Fibroblast of skin of left biceps (primary cell): ENCODE data around the gene CHD2.

Experiments
- DNase-seq, 2 experiments: peaks; one replicate each; pipeline ENCODE4 v3.0.0-alpha.2; 2013; ENCODE audit warnings: low read depth in 2 of 2

CHD2 gene

DNA sequence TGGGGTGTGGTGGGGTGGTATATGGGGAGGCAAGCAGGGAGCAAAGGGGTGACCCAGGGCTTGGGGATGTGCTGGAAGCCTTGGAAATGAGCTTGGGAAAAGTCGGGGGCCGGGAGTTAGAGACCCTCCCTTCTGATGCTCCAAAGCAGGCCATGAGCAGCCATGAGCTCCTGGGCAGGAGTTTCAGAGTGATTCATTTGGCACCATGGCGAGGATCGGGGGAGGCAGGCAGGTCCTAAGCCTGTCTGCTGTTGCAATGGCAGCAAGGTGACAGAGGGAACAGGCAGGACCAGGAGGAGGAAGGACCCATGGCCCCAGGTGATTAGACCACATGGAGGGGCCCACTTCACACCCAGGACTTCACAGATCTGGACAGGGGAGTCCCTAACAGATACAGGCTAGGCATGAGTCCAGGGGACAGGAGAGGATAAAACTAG is 167.5 kb downstream of the CHD2 start:
- no peak for DNase-seq

DNA sequence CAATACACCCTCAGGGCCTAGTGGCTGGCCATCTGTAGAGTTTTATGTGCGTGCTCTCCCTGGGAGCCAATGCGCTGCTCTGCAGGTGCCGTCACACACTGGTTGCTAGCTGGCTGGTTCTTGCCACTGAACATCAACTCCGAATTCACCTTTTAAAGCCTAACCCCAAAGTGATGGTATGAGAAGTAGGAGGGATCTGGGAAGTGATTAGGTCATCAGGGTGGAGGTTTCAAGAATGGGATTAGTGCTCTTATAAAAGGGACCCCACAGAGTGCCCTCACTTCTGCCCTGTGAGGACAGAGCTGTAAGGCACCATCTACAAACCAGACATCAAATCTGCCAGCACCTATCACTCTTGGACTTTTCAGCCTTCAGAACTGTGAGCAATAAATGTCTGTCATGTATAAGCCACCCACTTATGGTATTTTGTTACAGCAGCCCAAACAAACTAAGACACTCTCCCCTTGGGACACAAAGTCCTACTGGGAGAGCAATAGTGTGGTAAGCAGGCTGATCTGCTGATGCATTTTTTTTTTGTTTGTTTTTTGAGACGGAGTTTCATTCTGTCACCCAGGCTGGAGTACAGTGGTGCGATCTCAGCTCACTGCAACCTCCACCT is 168.6 kb downstream of the CHD2 start:
- no peak for DNase-seq

DNA sequence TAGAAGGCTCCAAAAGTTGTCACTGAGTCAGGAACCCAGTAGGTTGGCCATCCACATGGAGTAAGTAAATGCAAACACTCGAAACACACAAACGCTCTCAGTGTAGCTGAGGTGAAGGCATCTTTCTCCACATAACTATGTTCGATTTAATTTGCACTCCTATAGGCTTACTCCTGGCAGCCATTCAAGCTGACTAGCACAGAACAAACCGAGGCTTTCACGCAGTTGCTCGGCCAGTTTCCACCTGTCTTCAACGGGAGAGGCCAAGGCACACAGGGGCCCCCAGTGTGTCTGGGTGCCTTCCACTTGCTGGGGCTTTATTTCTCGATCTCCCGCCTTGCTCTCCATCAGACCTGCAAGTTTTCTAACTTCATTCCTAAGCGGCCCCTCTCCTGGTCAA is 170.0 kb downstream of the CHD2 start:
- DNase-seq, result no peak

DNA sequence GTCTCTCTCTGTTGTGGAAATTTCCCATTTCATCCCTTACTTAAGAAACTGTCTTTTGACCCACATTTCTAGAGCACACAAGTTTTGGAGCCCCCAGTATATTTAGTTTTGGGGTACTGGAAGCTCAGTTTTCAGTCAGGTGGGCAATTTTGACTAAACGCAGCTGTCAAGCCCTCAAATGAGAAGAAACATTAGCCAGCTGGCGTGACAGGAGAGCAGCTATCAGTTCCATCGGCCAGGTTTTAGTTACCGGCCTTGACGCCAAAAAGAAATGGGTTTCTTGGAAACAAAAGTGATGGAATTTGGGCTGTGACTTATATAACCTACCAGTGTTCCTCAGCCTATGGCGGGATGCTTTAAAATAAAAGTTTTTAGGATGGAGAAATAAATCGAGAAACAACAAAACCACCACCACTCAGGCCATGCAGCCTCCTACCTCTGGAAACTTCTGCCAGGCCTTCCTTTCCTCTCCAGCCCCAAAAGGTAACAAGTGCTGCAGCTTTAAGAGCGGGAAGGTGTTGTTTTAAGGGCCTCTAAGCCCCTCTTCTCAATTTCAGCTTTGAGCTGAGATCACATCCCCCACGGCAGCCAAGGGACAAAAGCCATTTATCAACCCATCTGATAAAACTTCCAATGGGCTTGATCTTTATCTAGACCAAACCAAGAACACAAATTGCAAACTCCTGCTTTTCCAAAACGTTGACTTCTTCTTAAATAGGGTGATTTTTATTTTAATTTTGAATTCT is 170.6 kb downstream of the CHD2 start:
- no peak for DNase-seq

DNA sequence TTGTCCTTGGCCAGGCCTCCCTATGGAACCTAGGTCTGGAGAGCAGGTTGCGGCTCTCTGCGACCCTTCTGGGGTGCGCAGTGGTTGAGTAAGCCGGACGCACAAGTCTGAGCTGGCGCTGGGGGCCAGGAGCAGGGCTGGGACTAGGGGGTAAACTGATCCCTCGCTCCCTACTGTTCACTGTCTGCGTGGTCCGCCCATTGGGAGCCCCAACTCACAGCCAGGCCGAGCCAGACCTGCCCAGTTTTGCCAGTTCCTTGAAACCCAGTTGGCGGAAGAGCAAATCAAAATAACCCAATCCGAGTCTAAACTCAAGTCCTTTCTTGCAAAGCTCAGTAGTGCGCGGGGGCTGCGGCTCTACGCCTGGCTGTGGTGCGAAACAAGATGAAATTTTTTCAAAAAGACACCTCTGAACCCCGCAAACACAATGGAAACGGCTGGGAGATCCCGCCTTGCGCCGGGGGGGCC is 171.4 kb downstream of the CHD2 start:
- no peak for DNase-seq

DNA sequence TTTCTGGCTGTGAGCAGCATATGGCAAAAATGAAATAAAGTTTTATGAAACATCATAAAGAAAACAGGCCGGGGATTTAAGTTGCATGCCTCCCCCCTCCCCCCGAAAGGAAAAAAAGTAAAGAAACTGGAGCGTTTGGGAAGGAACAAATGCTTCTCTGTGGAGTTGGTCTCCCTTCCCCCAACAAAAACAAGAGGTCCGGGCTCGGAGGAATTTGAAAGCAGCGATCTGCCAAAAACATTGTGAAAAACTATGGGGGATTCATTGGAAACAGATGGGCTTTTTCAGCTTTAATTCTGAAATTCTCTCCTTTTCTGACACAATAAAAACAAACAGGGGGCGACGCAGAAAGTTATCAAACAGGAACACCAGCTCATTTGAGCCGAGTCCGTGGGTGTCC is 171.9 kb downstream of the CHD2 start:
- peak; percentile 72 to 75 for DNase-seq

DNA sequence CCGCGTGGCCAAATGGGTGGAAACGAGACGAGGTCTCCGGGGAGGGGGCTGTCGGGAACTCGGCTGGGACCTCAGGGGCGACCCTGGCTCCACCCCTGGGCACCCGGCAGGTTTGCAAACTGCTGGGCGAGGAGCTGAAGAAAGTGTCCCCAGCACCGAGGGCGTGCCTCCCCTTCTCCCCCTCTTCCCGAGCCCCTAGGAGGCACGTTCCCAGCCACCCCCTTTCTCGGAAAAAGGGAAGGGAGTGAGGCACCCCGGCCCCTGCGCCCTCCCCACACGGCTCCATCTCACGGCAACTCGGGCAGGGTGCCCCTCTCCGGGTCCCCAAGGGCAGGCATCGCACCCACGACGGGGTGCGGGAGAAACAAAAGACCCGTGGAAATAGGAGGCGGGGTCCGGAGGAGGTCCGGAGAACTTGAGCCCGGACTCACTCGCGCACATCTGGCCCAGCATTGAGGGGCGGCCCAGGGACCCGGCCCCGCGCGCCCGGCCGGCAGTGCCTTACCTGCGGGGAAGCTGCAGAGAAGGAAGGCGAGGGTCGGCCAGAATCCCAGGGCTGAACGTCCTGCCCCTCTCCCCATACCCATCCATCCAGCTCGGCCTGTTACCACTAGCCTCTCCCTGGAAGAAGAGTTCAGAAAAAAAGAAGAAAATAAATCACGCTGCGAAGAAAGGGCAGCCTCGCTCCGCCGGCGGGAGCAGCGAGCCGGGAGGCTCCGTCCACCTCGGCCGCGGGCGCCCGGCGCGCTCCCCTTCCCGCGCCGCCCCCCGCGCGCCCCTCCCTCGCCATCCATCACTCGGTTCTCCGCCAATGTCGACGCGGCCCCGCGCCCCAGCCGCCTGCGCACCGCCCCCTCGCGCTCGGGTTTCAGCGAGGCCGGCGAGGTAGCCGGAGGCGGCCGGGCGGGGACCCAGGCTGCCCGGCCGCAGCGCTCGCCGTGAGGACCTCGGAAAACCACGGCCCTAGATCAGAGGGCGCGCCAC is 172.6 kb downstream of the CHD2 start:
- peak; percentile 43 to 51 for DNase-seq

DNA sequence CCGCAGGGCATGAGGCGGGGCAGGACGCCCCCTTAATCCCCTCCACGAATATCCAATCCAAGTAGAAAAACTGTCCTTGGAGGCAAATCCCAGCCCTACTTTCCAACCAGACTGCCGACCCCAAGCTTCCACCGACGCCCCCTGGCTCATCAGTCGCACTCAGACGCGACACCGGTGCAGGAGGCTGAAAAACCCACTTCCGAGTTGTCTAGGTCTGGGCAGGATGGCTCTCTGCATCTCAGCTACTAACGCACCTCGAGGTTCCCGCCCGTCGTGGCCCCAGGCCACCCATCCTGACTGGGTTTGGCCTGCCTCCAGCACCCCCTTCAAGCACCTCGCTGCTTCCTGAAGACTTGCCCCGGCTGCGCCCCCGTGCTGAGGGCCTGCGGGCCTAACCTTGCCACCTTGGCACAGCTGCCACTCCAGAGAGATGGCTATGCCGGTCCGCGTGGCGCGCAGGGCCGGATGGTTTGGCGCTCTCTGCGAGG is 173.4 kb downstream of the CHD2 start:
- no peak for DNase-seq

DNA sequence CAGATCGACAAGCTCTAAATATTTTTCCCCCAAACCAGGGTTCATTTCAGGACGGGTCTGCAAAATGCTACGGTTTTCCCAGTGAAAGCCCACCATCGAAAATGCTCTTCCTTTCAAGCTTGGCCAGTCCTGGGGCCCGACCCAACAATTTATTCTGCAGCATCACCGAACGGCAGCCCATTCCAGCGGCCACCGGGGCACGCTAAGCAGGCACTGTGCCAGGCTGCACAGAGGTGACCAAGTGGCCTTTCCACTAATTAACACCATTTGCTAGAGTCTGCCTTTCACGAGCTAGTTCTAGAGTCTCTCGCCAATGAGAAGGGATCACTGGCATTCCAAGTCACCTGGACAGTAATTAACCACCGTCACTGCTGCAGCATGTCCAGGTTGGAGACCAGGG is 174.5 kb downstream of the CHD2 start:
- no peak for DNase-seq

DNA sequence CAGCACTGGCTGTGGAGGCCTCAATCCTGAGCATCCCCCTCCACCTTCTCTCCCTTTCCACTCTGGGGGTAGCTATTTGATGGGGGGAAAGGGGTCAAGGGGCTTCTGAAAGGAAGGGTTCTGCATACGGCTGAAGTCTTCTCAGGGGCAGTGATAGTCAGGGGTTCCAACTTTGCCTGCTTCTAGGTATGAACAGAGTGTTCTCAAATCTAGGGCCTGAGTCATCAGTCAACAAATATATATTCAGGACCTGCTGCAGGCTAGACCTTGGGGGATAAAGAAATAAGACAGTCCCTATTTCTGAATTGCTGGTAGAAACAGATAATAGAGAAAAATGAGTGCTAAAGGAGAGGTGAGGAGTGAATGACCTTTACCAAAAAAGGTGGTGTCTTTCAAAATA is 176.1 kb downstream of the CHD2 start:
- no peak for DNase-seq

DNA sequence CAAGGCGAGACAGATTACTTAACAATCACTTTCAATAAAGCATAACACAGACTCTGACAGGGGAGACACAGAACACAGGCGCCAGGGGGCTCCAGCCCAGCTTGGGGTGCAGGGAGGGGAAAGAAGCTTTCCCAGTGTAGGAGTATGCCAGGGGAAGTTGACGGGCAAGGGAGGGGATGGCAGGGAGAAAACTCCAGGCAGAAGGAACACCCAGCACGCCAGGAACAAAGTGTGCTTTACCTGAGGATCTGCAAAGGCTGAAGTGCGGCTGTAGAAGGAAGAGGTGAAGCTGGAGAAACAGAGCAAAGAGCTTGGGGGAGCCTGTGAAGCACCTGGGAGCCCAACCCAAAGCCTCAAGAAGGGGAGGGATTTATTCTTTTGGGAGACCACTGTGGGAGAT is 176.8 kb downstream of the CHD2 start:
- DNase-seq, result no peak
